IMR-90 (cell line): ENCODE data around the gene MFSD6L. TPM values are rescaled to one million over a fixed set of nuclear protein-coding genes. Genes with fewer than 3 reads are reported as not detected.

Source experiments
- ATAC-seq: fragments of 200-7000 bp; cut with Tn5 transposase; 2 replicates; pipeline ENCODE4 v1.9.1; 2020; ENCODE audit warnings: low read depth, mild to moderate bottlenecking, moderate library complexity
- BruUV-seq: library from RNA; stranded (reverse); fragments of 400-500 nt; replicated peaks from 2 replicates; lab custom pipeline; 2021; lab: Mats Ljungman, UMichigan
- CTCF ChIA-PET: fragments of 300-600 bp; formaldehyde crosslinking; extraction: SDS; loops from one replicate; lab custom pipeline; 2021; ENCODE audit warnings: antibody characterized with exemption; lab: Yijun Ruan, JAX
- POLR2A ChIA-PET: fragments of 300-600 bp; sonication (Branson Sonifier 250); formaldehyde crosslinking; loops from one replicate; lab custom pipeline; 2022; ENCODE audit warnings: antibody characterized with exemption; ENCODE audit not compliant: unreplicated experiment; lab: Charles Lee
- DNase-seq: peaks from one replicate; pipeline ENCODE4 v3.0.0; 2013
- H2AFZ ChIP-seq: replicated peaks from 2 replicates; pipeline ENCODE3; 2013; ENCODE audit warnings: low read length, mild to moderate bottlenecking; ENCODE audit not compliant: poor library complexity
- H2AK5ac ChIP-seq: 2 replicates; pipeline ENCODE4 v1.6.1; 2013; ENCODE audit warnings: low read depth, low read length, inconsistent platforms
- H2AK9ac ChIP-seq: replicated peaks from 2 replicates; pipeline ENCODE3; 2013; ENCODE audit warnings: mild to moderate bottlenecking, low read depth, low read length, moderate library complexity; ENCODE audit not compliant: poor library complexity
- H2BK120ac ChIP-seq: 2 replicates; pipeline ENCODE4 v1.6.1; 2013; ENCODE audit warnings: low read depth, low read length, inconsistent platforms
- H2BK15ac ChIP-seq: 3 replicates; pipeline ENCODE4 v1.6.1; 2013; ENCODE audit warnings: low read depth, low read length, inconsistent platforms
- H2BK20ac ChIP-seq: 2 replicates; pipeline ENCODE4 v1.6.1; 2013; ENCODE audit warnings: low read depth, mild to moderate bottlenecking, inconsistent platforms, low read length, moderate library complexity
- H2BK5ac ChIP-seq: 2 replicates; pipeline ENCODE4 v1.6.1; 2013; ENCODE audit warnings: mild to moderate bottlenecking, low read depth, low read length, inconsistent platforms; ENCODE audit not compliant: poor library complexity, severe bottlenecking
- H3K14ac ChIP-seq: replicated peaks from 2 replicates; pipeline ENCODE4 v1.6.1; 2013; ENCODE audit warnings: low read depth, low read length, inconsistent platforms
- H3K18ac ChIP-seq: 2 replicates; pipeline ENCODE4 v1.6.1; 2013; ENCODE audit warnings: low read depth, low read length, control low read depth
- H3K23ac ChIP-seq: 2 replicates; pipeline ENCODE4 v1.6.1; 2013; ENCODE audit warnings: low read depth, low read length, inconsistent platforms
- H3K27ac ChIP-seq: 2 replicates; pipeline ENCODE4 v1.5.1; 2013; ENCODE audit warnings: mild to moderate bottlenecking, control low read depth, low read length; ENCODE audit not compliant: insufficient read depth
- H3K27me3 ChIP-seq: 2 replicates; pipeline ENCODE4 v1.6.1; 2013; ENCODE audit warnings: low read length; ENCODE audit not compliant: control insufficient read depth, insufficient read depth
- H3K36me3 ChIP-seq: 2 replicates; pipeline ENCODE4 v1.6.1; 2013; ENCODE audit warnings: low read length, mixed read lengths; ENCODE audit not compliant: control insufficient read depth, insufficient read depth
- H3K4ac ChIP-seq: 2 replicates; pipeline ENCODE4 v1.6.1; 2013; ENCODE audit warnings: low read depth, low read length, inconsistent platforms
- H3K4me1 ChIP-seq: 2 replicates; pipeline ENCODE4 v1.6.1; 2013; ENCODE audit warnings: low read length, mixed read lengths; ENCODE audit not compliant: control insufficient read depth, insufficient read depth
- H3K4me2 ChIP-seq: 2 replicates; pipeline ENCODE4 v1.6.1; 2013; ENCODE audit warnings: low read depth, mild to moderate bottlenecking, control low read depth, low read length, moderate library complexity
- H3K4me3 ChIP-seq: 2 replicates; pipeline ENCODE4 v1.5.1; 2013; ENCODE audit warnings: low read depth, mild to moderate bottlenecking, control low read depth, low read length, moderate library complexity; ENCODE audit not compliant: insufficient read depth
- H3K56ac ChIP-seq: 2 replicates; pipeline ENCODE4 v1.6.1; 2013; ENCODE audit warnings: low read length, inconsistent platforms; ENCODE audit not compliant: insufficient read depth; ENCODE audit errors: extremely low read depth
- H3K79me1 ChIP-seq, 2 experiments: 2 replicates each; pipeline ENCODE4 v1.6.1; 2013; ENCODE audit warnings: low read length in 2 of 2, inconsistent platforms in 1 of 2, low read depth in 1 of 2
- H3K9ac ChIP-seq: 2 replicates; pipeline ENCODE4 v1.6.1; 2013; ENCODE audit warnings: low read depth, low read length, control low read depth
- H3K9me1 ChIP-seq: 2 replicates; pipeline ENCODE4 v1.6.1; 2013; ENCODE audit warnings: low read length, inconsistent platforms; ENCODE audit not compliant: insufficient read depth
- H3K9me3 ChIP-seq: 2 replicates; pipeline ENCODE4 v1.6.1; 2013; ENCODE audit warnings: low read length; ENCODE audit not compliant: control insufficient read depth, insufficient read depth
- H4K20me1 ChIP-seq: 2 replicates; pipeline ENCODE4 v1.6.1; 2013; ENCODE audit warnings: low read length, inconsistent platforms; ENCODE audit not compliant: insufficient read depth
- H4K5ac ChIP-seq: 2 replicates; pipeline ENCODE4 v1.6.1; 2013; ENCODE audit warnings: mild to moderate bottlenecking, low read depth, low read length, control low read depth
- H4K8ac ChIP-seq, 2 experiments: 2 replicates each; pipeline ENCODE4 v1.6.1; 2013; ENCODE audit warnings: low read depth in 2 of 2, low read length in 2 of 2, control low read depth in 1 of 2, inconsistent platforms in 1 of 2
- H4K91ac ChIP-seq: 2 replicates; pipeline ENCODE4 v1.6.1; 2013; ENCODE audit warnings: low read depth, low read length, inconsistent platforms; ENCODE audit not compliant: insufficient read depth
- BHLHE40 ChIP-seq: fragments of 150-350 bp; IDR thresholded peaks from 2 replicates; pipeline ENCODE4 v1.6.1; 2016; ENCODE audit warnings: mild to moderate bottlenecking, low read depth, low read length
- CEBPB ChIP-seq: IDR thresholded peaks from 2 replicates; pipeline ENCODE4 v1.6.1; 2012; ENCODE audit warnings: low read depth, low read length, improper control_type of control experiment
- CHD1 ChIP-seq: IDR thresholded peaks from 2 replicates; pipeline ENCODE4 v1.6.1; 2012; ENCODE audit warnings: low read depth, low read length, improper control_type of control experiment
- CTCF ChIP-seq: conservative IDR thresholded peaks from 2 replicates; pipeline ENCODE4 v1.5.1; 2012; ENCODE audit warnings: mild to moderate bottlenecking, low read depth, low read length, improper control_type of control experiment
- ELK1 ChIP-seq: fragments of 150-350 bp; IDR thresholded peaks from 2 replicates; pipeline ENCODE4 v1.6.1; 2016; ENCODE audit warnings: low read depth, mild to moderate bottlenecking, low read length, moderate library complexity, borderline replicate concordance
- FOS ChIP-seq: fragments of 150-350 bp; IDR thresholded peaks from 2 replicates; pipeline ENCODE4 v1.6.1; 2016; ENCODE audit warnings: low read depth, low read length
- MAFK ChIP-seq: IDR thresholded peaks from 2 replicates; pipeline ENCODE4 v1.6.1; 2012; ENCODE audit warnings: low read depth, low read length, improper control_type of control experiment
- MAZ ChIP-seq: IDR thresholded peaks from 2 replicates; pipeline ENCODE4 v1.6.1; 2012; ENCODE audit warnings: low read depth, mild to moderate bottlenecking, low read length, improper control_type of control experiment, moderate library complexity, borderline replicate concordance
- MXI1 ChIP-seq: IDR thresholded peaks from 2 replicates; pipeline ENCODE4 v1.6.1; 2012; ENCODE audit warnings: low read depth, mild to moderate bottlenecking, low read length, moderate library complexity, borderline replicate concordance
- NFE2L2 ChIP-seq: fragments of 150-350 bp; IDR thresholded peaks from 2 replicates; pipeline ENCODE4 v1.6.1; 2016; ENCODE audit warnings: low read depth, mild to moderate bottlenecking, low read length
- POLR2A ChIP-seq: IDR thresholded peaks from 2 replicates; pipeline ENCODE4 v1.6.1; 2012; ENCODE audit warnings: mild to moderate bottlenecking, low read depth, low read length
- RAD21 ChIP-seq: IDR thresholded peaks from 2 replicates; pipeline ENCODE4 v1.6.1; 2012; ENCODE audit warnings: low read length, improper control_type of control experiment
- RCOR1 ChIP-seq: IDR thresholded peaks from 2 replicates; pipeline ENCODE4 v1.6.1; 2012; ENCODE audit warnings: mild to moderate bottlenecking, low read length, improper control_type of control experiment; ENCODE audit not compliant: insufficient replicate concordance
- RFX5 ChIP-seq: IDR thresholded peaks from 2 replicates; pipeline ENCODE4 v1.8.0; 2012; ENCODE audit warnings: low read depth, mild to moderate bottlenecking, low read length, moderate library complexity
- SMC3 ChIP-seq: fragments of 150-350 bp; IDR thresholded peaks from 2 replicates; pipeline ENCODE4 v1.6.1; 2016; ENCODE audit warnings: low read depth, mild to moderate bottlenecking, antibody characterized with exemption, low read length, moderate library complexity
- USF2 ChIP-seq: fragments of 150-350 bp; IDR thresholded peaks from 2 replicates; pipeline ENCODE4 v1.6.1; 2017; ENCODE audit warnings: mild to moderate bottlenecking, antibody characterized with exemption, low read length, low read depth
- WGBS, 2 experiments: methylation state at CpG; one replicate each; pipeline versions ENCODE4 v1.1.5 to v1.1.7; 2013; ENCODE audit warnings: missing lambda C conversion rate in 2 of 2; ENCODE audit not compliant: insufficient read length in 1 of 2; ENCODE audit errors: extremely low coverage in 2 of 2; 5-methylcytosine and 5-hydroxymethylcytosine counted together
- dilution Hi-C: fragments of 300-500 bp; cut with HindIII; formaldehyde crosslinking; loops from one replicate; pipeline ENCODE4 v1.14.3; 2018; ENCODE audit warnings: low sequenced_read_pairs; ENCODE audit not compliant: unreplicated experiment
- in situ Hi-C: fragments of 300-500 bp; cut with MboI; formaldehyde crosslinking; loops from 3 replicates; pipeline ENCODE4 v1.14.3; 2019; ENCODE audit warnings: low sequenced_read_pairs, inconsistent platforms, mixed read lengths
- intact Hi-C: fragments of 100-400 bp; cut with micrococcal nuclease; formaldehyde crosslinking; loops from 2 replicates; pipeline ENCODE4 v1.10.0; 2022
- polyA plus RNA-seq, 3 experiments: library from polyadenylated mRNA; depleted of rRNA; stranded (reverse); fragments of >200 nt; gene quantifications; 2 replicates each; pipeline ENCODE4 v1.2.3, GENCODE V29; 2012; ENCODE audit warnings: low replicate concordance in 1 of 3
- total RNA-seq: library from RNA; depleted of rRNA; stranded (reverse); fragments of >200 nt; gene quantifications from 2 replicates; pipeline ENCODE4 v1.2.3, GENCODE V29; 2012

MFSD6L gene
- total and polyA plus RNA-seq, 2 of the 4 experiments (the other 2 are of a cell fraction), result not detected

DNA sequence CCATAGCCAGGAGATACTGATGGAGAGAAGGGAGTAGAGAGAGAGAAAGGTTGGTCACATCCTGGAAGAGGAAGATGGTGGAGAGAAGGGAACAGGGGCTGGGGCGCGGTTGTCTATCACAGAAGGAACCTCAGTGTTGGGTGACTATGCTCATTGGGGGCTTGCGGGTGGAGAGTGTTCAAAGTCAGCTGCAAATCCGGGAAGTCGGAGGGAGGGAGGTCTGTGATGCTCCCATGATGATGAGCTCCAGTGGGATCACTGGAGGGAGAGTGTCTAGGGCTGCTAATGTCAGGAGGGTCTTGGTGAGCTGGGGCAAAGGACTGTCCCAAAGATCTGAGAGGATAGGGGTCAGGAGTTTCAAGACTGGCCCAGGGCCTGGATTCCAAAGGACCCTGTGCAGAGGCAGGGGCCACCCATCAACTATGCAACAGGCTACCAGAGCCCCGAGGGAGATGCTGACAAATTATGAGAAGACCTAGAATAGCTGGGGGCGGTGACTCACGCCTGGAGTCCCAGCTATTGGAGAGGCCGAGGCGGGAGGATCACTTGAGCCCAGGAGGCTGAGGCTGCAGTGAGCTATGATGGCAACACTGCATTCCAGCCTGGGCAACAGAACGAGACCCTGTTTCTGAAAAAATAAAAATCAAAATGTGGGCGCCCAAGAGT, 43.4 kb downstream of the MFSD6L start:
- no peak overlapping the region for H3K4ac ChIP-seq
- no peak overlapping the region for H3K23ac ChIP-seq
- no peak overlapping the region for H4K5ac ChIP-seq
- no peak overlapping the region for H4K91ac ChIP-seq
- BruUV-seq, result no TSS peak
- ChIA-PET CTCF (no interaction called here), POLR2A (no interaction called here)
- no peak overlapping the region for H2BK20ac ChIP-seq
- no peak overlapping the region for H2BK5ac ChIP-seq
- no peak overlapping the region for H4K8ac ChIP-seq
- no peak overlapping the region for H3K4me2 ChIP-seq
- in situ Hi-C loops (loop anchor here (10.0 to 25.0 kb wide), 2 partner anchors 341 to 668 kb away; partner anchors contain the start of gene ALOX12B), dilution Hi-C loops (no loop called here), intact Hi-C loops (no loop called here)
- H2AK5ac ChIP-seq, result no peak overlapping the region
- H3K9ac ChIP-seq, result no peak overlapping the region
- H3K9me3 ChIP-seq, result no peaks in the 10 kb centered on the region
- no peak overlapping the region for H2BK15ac ChIP-seq
- no peaks in the 10 kb centered on the region for H3K79me1 ChIP-seq
- DNase-seq (no peak), ATAC-seq (no peak)
- no peak overlapping the region for H3K18ac ChIP-seq
- no peak overlapping the region for H3K14ac ChIP-seq
- H2AK9ac ChIP-seq, result peak overlapping the region; percentile 34
- no peak overlapping the region for H2BK120ac ChIP-seq
- H3K27me3 ChIP-seq, result peaks cover 31% of the 10 kb centered on the region
- no peaks in the 10 kb centered on the region for H3K9me1 ChIP-seq
- H2AFZ ChIP-seq, result no peak overlapping the region
- no peak overlapping the region for H3K27ac ChIP-seq
- no peak overlapping the region for H3K56ac ChIP-seq
- H4K20me1 ChIP-seq, result no peaks in the 10 kb centered on the region
- no peaks in the 10 kb centered on the region for H3K36me3 ChIP-seq
- H3K4me3 ChIP-seq, result no peak overlapping the region
- no peak for TF ChIP-seq CHD1
- TF ChIP-seq SMC3, result no peak
- TF ChIP-seq RFX5, result no peak
- no peak for TF ChIP-seq RAD21
- TF ChIP-seq BHLHE40, result no peak
- no peak for TF ChIP-seq MAFK
- TF ChIP-seq POLR2A, result no peak
- no peak for TF ChIP-seq FOS
- no peak for TF ChIP-seq RCOR1
- no peak for TF ChIP-seq USF2
- no peak for TF ChIP-seq CTCF
- no peak for TF ChIP-seq MAZ
- no peak for TF ChIP-seq CEBPB
- TF ChIP-seq NFE2L2, result no peak
- TF ChIP-seq ELK1, result no peak
- TF ChIP-seq MXI1, result no peak
- no peaks in the 10 kb centered on the region for H3K4me1 ChIP-seq
- WGBS, 2 experiments, result 82% methylated on average over 12 of the region's 12 CpGs; no CpG with 5 or more reads in 1 of the 2 experiments
